Stimulated activated CD8-positive, alpha-beta memory T cell treated with anti-CD3 and anti-CD28 coated beads, Interleukin-2, amount 100 ng/mL, for 1 hour (primary cell): ENCODE results near the gene PTGES2.

Source experiments
- DNase-seq, 2 donors: peaks; one replicate each; pipeline ENCODE4 v3.0.0-alpha.2; 2020; ENCODE audit warnings: low read depth in 2 of 2

Gene PTGES2

GRCh38 chr9:128153060-128153946 is 25.8 kb upstream of the PTGES2 start:
- no peak for DNase-seq

- no peak for DNase-seq
Observed at GRCh38 chr9:128152133-128153059, 24.9 kb upstream of the PTGES2 start.

- no peak for DNase-seq
Observed at GRCh38 chr9:128151309-128152132, 24.0 kb upstream of the PTGES2 start.

GRCh38 chr9:128150594-128151308 is 23.2 kb upstream of the PTGES2 start:
- DNase-seq = no peak

GRCh38 chr9:128149951-128150593 is 22.5 kb upstream of the PTGES2 start:
- no peak for DNase-seq

- DNase-seq = no peak
Observed at GRCh38 chr9:128149001-128149701, 21.6 kb upstream of the PTGES2 start, which contains the start of gene LCN2. Gene LCN2 (plus strand): TSS chr9:128149453. CDS start chr9:128149526, 73 bp downstream.

- DNase-seq = no peak
Observed at GRCh38 chr9:128148509-128149000, 21.0 kb upstream of the PTGES2 start.

GRCh38 chr9:128146591-128147120 is 19.1 kb upstream of the PTGES2 start:
- DNase-seq = no peak

- no peak for DNase-seq
Observed at GRCh38 chr9:128145951-128146351, 18.4 kb upstream of the PTGES2 start.

GRCh38 chr9:128145536-128145935 is 18.0 kb upstream of the PTGES2 start:
- DNase-seq = no peak

GRCh38 chr9:128144239-128145181 is 17.0 kb upstream of the PTGES2 start:
- DNase-seq = no peak

- no peak for DNase-seq
Observed at GRCh38 chr9:128143525-128144238, 16.2 kb upstream of the PTGES2 start.

- DNase-seq = no peak
Observed at GRCh38 chr9:128142596-128142995, 15.1 kb upstream of the PTGES2 start.

GRCh38 chr9:128142061-128142460 is 14.5 kb upstream of the PTGES2 start:
- no peak for DNase-seq

GRCh38 chr9:128141604-128142003 is 14.1 kb upstream of the PTGES2 start:
- DNase-seq = no peak

- no peak for DNase-seq
Observed at GRCh38 chr9:128139621-128140020, 12.1 kb upstream of the PTGES2 start.

- DNase-seq = no peak
Observed at GRCh38 chr9:128138001-128138400, 10.5 kb upstream of the PTGES2 start.
